Spleen (tissue), 7 donors: ENCODE measurements around the gene GPD2.

ENCODE experiments used
- POLR2AphosphoS5 ChIP-seq, 3 donors: sonication (generic); formaldehyde crosslinking; IDR thresholded peaks; one replicate each; pipeline ENCODE4 v1.5.1; 2017; ENCODE audit warnings: antibody characterized with exemption in 3 of 3
- TF ChIP-seq, protein P1 (sequence below), 11 experiments: fragments of 200-600 bp in 7 of 11; fragments of 450-650 bp in 4 of 11; sonication (generic) in 4 of 11; IDR thresholded peaks in 8 of 11; conservative IDR thresholded peaks in 3 of 11; 1 replicate in 7 of 11; 2 replicates in 4 of 11; pipeline versions ENCODE4 v1.4.0 to v1.8.0; 2016 to 2021; ENCODE audit warnings: antibody characterized with exemption in 11 of 11, inconsistent platforms in 4 of 11, mild to moderate bottlenecking in 1 of 11
- donor health status: DM: no; HTN: no; CAD: no; lungs with moderate emphysema.
- donor health status: DM: no; HTN: no; CAD: no.
- donor health status: DM: no; HTN: no; CAD: no.

DNA sequence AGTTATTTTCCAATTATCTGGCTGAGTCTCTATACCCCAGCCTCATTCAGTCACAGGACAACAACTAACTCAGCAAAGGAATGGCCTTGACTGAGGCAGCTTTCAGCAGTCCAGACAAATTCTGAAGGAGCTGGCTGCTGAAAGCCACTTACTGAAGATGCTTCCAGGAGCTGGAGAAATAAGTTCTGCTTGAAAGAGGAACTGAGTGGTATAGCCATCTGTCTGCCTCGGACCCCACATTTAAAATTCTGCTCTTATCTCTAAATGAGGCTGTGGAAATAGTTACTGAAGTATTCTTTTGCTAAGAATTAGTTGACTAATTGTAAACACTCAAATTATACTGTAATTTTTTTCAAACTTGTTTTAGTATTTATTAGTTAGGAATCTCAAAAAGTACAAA lies 9.1 kb upstream of the GPD2 start:
- TF ChIP-seq, protein P1, sequence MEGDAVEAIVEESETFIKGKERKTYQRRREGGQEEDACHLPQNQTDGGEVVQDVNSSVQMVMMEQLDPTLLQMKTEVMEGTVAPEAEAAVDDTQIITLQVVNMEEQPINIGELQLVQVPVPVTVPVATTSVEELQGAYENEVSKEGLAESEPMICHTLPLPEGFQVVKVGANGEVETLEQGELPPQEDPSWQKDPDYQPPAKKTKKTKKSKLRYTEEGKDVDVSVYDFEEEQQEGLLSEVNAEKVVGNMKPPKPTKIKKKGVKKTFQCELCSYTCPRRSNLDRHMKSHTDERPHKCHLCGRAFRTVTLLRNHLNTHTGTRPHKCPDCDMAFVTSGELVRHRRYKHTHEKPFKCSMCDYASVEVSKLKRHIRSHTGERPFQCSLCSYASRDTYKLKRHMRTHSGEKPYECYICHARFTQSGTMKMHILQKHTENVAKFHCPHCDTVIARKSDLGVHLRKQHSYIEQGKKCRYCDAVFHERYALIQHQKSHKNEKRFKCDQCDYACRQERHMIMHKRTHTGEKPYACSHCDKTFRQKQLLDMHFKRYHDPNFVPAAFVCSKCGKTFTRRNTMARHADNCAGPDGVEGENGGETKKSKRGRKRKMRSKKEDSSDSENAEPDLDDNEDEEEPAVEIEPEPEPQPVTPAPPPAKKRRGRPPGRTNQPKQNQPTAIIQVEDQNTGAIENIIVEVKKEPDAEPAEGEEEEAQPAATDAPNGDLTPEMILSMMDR (IDR thresholded peaks at IDR 0.05 in 8 of 11, conservative IDR thresholded peaks at IDR 0.05 in 3 of 11) = no peak
- no peak for TF ChIP-seq POLR2AphosphoS5 (IDR thresholded peaks at IDR 0.05)
